A204.1 (cell line): ENCODE measurements around the gene WWOX.

Source experiments
- FAIRE-seq: peaks from 2 replicates; lab custom pipeline; 2012; peaks lifted over from hg19 to GRCh38; lab: Jason Lieb, UNC

Gene WWOX

GRCh38 chr16:78402833-78403232 lies 303.4 kb downstream of the WWOX start:
- no peak for FAIRE-seq

- FAIRE-seq, result no peak
These were observed 305.6 kb downstream of the WWOX start for GRCh38 chr16:78405040-78405439.

DNA sequence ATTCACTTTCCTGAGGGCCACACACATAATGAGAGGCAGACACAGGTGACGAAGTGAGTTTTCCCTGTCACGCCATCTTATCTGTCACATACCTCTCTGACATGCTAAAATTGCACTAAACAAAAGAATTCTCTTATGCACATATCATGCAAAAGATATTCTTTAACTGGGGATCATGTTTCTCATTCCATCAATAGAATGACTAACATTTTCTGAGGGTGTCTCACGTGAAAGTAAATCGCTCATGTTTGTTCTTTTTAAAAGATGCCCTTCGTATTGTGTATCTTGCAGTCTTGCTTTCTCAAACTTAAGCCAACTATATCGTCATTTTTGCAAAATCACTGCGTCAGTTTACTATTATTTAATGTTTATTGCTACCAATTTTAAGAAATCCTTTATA lies 306.4 kb downstream of the WWOX start:
- FAIRE-seq, result no peak

DNA sequence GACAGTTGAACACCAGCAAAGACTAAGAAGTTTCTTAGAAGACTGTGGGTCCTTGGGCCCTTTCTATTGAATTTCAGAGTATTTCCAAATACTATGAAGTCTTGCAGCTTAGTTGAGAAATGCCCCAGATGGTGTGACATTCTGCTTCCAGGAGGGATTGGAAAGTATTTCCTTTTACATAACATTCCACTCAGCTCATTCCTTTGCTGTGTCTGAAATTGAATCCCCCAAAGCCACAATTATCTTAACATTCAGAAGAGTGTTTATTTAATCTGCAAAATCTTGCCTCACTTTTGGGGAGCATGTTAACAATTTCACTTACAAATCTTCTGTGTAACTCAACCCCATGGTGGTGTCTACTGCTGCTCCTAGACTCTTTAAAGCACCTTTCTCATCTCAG lies 307.7 kb downstream of the WWOX start:
- FAIRE-seq, result no peak

DNA sequence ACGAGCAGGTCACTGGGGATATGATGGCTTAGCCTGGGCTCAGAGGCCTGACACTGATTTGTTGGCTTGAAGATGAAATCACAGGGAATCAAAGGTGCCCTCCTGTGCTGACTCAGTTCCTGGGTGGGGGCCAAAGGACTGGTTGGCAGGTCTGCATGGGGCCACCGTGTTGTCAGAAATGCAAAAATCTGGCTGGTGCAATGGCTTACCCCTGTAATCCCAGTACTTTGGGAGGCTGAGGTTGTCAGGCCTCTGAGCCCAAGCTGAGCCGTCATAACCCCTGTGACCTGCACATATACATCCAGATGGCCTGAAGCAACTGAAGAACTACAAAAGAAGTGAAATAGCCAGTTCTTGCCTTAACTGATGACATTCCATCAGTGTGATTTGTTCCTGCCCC lies 314.2 kb downstream of the WWOX start:
- FAIRE-seq, result no peak

DNA sequence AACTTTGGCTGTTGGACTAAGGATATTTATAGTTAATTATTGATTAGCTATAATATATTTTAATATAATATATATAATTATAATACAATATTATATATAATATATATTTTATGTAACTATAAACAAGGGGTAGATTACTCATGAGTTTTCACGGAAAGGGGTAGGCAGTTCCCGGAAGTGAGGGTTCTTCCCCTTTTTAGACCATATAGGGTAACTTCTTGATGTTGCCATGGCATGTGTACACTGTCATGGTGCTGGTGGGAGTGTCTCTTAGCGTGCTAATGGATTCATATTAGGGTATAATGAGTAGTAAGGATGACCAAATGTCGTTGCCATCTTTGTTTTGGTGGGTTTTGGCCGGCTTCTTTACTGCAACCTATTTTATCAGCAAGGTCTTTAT lies 315.6 kb downstream of the WWOX start:
- no peak for FAIRE-seq

- FAIRE-seq, result no peak
These were observed 316.2 kb downstream of the WWOX start for GRCh38 chr16:78415669-78416068.

DNA sequence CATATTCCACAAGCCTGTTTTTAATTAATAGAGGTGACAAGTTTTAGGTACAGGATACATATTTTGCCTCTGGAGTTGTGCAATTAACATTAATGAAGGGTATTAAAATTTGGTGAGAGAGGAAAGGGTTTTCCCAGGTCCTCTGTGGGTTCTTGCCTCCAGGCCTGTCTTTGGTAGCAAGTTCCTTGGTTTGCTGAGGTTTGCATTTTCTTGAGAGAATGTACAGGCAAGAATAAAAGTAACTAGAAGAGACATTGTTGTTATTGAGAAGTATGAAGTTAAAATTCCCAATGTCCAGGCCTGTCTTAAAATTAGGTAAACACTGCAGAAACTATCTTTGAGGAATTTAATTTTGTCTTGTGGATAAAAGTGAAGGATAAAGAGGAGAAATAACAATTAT lies 316.9 kb downstream of the WWOX start:
- FAIRE-seq, result no peak

GRCh38 chr16:78421181-78421708 lies 321.8 kb downstream of the WWOX start:
- FAIRE-seq, result no peak

- no peak for FAIRE-seq
These were observed 325.8 kb downstream of the WWOX start for GRCh38 chr16:78425281-78425680.

DNA sequence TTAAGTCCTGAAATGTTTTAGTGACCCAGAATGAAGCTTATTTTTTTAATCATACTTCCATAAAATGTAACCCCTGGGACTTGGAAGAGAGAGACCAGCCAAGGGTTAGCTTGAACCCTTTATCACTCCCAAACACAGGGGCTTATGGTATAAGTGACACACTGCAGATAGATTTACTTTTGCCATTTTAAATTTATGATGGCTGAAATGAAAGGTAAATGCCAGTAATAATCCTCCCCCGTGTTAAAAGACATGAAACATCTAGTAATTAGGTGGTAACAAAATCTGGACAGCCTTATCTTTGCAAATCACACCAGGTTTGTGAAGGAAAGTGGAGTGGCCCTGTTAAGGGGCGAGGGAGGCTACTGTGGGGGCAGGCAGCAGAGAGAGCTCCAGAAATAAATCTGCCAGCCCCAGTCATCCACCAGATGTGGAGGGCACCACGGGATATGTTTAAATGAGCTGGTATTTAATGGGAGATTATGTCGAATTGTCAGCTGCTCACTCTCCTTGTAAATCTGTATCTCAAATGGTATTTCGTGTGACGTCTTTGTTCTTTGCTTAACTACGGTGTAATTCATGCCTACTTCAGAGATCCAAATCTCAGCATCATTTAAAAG lies 326.5 kb downstream of the WWOX start:
- FAIRE-seq, result no peak

- no peak for FAIRE-seq
These were observed 328.7 kb downstream of the WWOX start for GRCh38 chr16:78428193-78428592.

GRCh38 chr16:78430281-78430680 lies 330.8 kb downstream of the WWOX start:
- FAIRE-seq, result no peak

- FAIRE-seq, result no peak
These were observed 331.7 kb downstream of the WWOX start for GRCh38 chr16:78431004-78431670.

DNA sequence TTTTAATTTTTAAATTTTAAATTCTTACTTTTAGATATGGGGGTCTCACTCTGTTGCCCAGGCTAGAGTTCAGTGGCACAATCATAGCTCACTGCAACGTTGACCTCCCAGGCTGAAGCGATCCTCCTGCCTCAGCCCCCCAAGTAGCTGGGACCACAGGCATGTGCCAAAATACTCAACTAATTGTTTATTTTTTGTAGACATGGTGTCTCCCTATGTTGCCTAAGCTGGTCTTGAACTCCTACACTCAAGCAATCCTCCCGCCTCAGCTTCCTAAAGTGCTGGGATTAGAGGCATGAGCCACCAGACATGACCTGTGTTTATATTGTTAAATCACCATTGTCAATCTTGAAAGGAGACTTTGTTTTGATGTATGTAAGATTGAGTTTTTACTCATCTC lies 332.2 kb downstream of the WWOX start:
- FAIRE-seq, result no peak

DNA sequence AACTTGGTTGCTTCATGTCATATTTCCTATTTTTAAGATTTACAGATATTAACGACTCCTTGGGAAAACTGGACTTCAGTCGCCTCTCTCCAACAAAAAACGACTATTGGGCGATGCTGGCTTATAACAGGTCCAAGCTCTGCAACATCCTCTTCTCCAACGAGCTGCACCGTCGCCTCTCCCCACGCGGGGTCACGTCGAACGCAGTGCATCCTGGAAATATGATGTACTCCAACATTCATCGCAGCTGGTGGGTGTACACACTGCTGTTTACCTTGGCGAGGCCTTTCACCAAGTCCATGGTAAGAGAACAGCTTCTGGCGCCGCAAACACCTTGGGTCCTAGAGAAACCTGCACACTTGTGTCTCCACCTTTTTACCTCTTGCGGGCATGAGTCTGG lies 333.0 kb downstream of the WWOX start:
- no peak for FAIRE-seq

GRCh38 chr16:78433116-78433515 lies 333.7 kb downstream of the WWOX start:
- no peak for FAIRE-seq

DNA sequence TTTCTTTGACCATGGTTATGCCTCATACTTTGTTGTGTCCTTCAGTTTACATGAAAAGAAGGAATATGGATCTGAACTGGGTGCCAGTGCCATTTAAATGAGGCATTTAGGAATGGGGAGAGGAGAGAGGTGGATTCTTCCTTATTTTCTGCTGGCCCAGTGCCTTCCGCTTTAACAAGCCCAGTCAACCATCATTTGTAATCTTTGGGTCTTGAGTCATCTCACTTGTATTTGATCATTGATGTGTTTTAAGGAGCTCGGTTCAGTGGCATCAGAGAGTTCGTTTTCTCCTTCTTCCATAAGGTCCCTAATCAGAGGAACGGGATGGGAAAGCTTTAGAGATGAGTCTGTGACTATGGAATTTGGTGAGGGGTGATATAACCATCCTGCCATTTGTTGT lies 334.9 kb downstream of the WWOX start:
- FAIRE-seq, result no peak

- no peak for FAIRE-seq
These were observed 335.8 kb downstream of the WWOX start for GRCh38 chr16:78435260-78435659.

DNA sequence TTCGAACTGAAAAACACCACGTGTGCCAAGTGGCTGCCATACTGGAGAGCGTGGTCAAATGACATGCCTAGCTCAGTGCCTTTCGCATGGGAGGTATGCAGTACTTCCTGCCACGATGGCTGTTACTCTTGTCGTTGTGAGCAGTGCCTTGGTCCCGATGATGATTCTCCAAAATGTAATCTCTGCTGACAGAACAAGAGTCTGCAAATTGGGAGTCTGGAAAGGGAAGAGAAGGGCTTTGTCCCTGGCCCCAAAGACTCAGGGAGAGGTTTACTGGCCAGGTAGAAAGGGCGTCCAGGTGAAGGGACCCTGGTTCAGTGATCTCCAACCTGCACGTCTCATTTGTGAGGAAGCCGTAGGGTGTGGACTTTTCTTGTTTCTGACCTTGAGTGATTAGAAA lies 336.6 kb downstream of the WWOX start:
- FAIRE-seq, result no peak

GRCh38 chr16:78436846-78437245 lies 337.4 kb downstream of the WWOX start:
- FAIRE-seq, result no peak

GRCh38 chr16:78437352-78437968 lies 338.0 kb downstream of the WWOX start:
- no peak for FAIRE-seq

- FAIRE-seq, result no peak
These were observed 338.8 kb downstream of the WWOX start for GRCh38 chr16:78438219-78438618.

DNA sequence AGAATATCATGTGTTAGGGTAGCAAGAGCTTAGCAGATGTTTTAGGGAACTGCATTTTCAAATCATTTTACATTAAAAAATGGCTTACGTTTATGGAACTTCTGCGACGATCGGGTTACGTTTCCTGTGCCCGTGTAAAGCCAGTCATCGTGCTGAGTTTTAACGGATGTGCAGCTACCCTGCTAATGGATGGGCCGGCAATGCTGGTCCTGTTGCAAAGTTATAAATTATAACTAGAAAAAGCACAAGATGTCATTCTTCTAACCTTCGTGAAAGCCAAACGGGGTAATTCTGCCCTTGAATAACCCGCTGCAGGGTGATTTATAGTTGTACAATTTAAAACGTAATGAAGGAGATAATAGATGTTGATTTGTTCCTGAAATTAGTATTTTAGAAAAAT lies 339.2 kb downstream of the WWOX start:
- FAIRE-seq, result no peak
